Measurements from ENCODE around the gene NPIPB9.
"Not testable (repeated sequence)": the region's sequence is repeated elsewhere in the genome, so short reads cannot be mapped to it uniquely, and the experiment has no call there.

Gene NPIPB9

DNA sequence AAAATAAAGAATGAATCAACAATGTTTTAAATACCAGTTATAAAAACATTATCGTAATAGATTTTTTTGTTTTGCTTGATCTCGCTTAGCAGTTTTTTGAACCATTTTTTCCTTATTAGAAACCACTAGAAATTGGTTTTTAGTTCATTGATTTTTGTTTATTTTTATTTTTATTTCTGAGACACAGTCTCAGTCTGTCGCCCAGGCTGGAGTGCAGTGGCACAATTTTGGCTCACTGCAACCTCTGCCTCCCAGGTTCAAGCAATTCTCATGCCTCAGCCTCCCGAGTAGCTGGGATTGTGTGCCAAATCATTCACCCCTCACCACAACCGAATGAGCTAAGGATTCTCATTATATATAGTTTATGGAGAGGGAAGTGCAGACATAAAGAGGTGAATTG, at the start of gene NPIPB9:
NPIPB9 (plus strand) TSS at position 301 of the 400 bp plus-strand sequence.
- DNase-seq: not testable (repeated sequence)

DNA sequence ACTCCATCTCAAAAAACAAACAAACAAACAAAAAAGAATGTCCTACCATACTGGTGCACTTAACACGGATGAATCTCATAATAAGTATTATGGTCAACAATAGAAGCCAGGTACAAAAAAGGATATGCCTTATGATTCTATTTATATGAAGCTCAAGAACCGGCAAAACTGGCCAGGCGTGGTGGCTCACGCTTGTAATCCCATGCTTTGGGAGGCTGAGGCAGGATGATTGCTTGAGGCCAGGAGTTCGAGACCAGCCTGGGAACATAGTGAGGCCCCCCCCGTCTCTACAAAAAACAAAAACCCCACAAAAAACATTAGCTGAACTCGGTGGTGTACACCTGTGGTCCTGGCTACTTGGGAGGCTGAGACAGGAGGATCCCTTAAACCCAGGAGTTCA, 47.3 kb upstream of the NPIPB9 start:
- DNase-seq: not testable (repeated sequence)

DNA sequence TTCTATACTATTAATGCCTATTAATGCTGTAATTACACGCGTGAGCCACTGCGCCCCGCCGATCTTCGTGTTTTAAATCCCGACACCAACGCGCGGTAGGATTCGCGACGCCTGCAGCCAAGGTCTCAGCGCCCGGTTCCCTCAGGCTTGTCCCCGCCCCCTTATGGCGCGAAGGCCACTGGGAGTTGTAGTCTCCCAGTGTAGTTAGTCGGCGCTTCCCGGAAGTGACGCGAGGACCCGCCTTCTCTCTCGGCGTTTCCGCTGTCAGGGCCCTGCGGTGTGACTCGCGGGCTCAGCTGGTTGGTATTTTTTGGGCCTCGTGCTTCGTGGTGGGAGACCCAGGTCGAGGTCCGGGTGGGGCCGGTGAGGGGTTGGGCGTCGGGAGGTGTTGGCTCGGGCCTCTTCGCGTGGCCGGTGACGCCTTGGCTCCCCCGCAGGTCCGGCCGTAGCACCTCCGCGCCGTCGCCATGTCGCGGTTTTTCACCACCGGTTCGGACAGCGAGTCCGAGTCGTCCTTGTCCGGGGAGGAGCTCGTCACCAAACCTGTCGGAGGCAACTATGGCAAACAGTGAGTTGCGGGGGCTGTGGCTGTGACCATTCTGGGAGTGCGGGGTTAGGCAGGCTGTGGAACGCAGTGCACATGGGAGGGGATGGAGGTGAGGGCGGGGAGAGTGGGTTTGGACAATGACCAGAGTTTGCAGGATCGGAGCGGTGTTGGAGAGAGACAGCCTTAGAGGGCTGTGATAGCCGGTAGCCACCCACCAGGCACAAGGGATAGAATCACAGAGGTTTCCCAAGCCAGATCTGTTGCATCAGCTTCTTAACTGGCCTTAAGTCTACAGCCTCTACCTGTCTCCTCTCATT, 40.1 kb upstream of the NPIPB9 start, which contains the start of gene EIF3C:
EIF3C (plus strand) TSS at position 245 of the 864 bp plus-strand sequence; CDS start at position 468, 223 bp downstream.
- not testable (repeated sequence) for DNase-seq

DNA sequence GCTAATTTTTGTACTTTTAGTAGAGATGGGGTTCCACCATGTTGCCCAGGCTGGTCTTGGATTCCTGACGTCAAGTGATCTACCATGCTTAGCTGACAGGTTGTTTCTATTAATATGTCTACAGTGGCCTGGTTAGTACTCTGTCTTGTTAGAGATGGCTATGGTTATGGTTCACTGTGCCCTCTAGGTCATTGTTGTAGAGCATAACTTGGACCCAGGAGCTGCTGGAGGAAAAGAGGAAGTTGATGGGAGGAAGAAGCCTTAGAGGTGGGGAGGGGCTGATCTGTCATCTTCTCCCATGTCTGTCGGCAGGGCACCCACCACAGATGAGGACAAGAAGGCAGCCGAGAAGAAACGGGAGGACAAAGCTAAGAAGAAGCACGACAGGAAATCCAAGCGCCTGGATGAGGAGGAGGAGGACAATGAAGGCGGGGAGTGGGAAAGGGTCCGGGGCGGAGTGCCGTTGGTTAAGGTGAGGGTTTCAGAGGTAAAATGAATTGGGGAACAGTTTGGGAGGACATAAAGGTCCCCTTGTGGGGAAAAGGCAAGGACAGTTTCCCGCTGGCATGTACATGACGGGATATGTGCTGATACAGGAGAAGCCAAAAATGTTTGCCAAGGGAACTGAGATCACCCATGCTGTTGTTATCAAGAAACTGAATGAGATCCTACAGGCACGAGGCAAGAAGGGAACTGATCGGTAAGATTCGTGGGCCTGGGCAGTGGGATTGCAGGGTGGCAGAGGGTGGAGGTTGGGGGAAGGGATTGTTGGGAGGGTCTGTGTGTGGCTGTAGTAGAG, 28.5 kb upstream of the NPIPB9 start:
- not testable (repeated sequence) for DNase-seq

DNA sequence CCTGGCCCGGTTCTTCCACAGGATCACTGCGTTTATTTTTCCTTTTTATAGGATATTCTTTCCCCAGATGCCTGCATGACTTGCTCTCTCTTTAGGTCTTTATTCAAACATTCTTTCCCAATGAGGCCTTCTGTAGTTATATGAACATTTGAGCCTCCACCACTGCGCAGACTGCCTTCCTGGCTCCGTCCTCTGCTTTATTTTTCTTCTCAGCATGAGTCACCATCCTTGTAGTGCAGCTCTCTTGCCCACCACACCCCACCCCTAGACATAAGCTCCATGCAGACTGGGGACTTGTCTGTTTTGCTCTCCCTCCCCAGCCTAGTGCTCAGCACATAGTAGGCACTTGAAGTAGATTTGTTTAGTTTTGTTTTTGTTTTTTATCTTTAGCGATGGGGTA, 20.3 kb upstream of the NPIPB9 start:
- not testable (repeated sequence) for DNase-seq

DNA sequence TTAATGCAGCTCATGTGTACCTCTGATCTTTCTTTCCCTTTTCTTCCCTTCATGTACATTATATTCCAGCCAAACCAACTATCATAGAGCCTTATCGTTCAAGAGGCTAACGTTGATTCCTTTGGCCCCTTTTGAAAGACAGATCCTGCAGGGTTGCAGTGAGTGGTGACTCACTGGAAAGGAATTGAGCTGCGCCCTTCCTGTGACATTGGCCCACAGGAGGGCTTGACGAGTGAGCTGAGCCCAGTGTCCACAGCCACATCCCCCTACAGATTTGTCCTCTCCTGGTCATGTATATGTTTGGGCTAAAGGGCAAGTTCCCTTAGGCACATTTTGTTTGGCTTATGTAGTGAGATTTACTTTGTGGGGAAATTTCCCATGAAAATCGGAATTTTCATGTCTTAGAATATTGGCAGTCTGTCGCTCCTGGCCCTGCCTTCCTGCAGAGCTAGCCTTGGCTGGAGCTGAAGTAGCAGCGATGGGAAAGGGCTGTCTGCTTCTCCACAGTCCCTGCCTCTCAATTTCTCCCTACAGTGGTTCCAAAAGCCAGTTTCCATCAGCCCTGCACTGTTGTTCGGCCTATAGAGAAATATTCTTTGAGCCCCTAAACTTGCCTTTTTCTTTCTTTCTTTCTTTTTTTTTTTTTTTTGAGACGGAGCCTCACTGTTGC, 19.0 kb upstream of the NPIPB9 start:
- not testable (repeated sequence) for DNase-seq

DNA sequence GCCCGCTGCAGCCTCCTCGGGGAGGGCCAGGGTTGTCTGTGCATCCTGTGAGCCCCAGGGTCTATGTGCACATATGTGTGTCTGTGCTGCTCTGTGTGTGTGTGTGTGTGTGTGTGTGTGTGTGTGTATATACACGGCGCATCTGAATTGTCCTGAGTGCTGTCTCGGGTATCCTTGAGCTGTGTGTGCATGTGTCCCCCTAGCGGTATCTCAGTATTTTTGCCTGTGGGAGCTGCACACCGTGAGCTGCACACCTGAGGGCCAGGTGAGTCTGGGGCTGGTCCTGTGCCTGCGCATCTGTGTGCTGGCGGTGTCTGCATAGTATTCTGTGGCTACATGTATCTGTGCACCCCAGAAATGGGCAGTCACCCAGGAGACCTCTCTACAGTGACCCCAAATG, 11.8 kb upstream of the NPIPB9 start:
- not testable (repeated sequence) for DNase-seq

DNA sequence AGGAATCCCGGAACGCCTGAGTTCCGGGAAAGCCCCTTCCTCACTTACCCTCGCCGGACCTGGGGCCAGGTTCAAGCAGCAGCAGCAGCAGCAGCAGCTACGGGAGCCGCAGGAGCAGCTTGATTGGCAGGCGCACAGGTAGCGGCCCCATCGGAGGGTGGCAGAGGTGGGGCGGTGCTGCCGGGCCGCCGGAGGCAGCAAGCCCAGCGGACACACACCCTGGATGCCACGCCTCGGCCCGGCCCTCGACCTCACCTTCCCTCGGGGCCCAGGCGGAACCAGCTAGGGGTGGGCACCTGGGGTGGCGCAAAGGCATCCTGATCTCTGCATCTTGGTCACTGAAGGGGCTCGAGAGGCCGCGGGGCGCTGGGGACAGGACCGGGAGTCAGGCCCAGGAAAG, 11.0 kb upstream of the NPIPB9 start:
- DNase-seq: not testable (repeated sequence)

DNA sequence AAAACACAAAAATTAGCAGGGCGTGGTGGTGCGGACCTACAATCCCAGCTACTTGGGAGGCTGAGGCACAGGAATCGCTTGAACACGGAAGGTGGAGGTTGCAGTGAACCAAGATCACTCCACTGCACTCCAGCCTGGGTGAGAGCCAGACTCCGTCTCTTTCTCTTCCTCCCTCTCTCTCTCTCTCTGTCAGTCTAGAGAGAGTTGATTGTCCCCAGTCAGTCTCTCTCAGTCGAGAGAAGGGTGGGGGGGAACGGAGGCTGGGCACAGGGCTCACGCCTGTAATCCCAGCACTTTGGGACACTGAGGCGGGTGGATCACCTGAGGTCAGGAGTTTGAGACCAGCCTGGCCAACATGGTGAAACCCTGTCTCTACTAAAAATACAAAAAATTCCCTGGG, 10.3 kb upstream of the NPIPB9 start:
- not testable (repeated sequence) for DNase-seq

DNA sequence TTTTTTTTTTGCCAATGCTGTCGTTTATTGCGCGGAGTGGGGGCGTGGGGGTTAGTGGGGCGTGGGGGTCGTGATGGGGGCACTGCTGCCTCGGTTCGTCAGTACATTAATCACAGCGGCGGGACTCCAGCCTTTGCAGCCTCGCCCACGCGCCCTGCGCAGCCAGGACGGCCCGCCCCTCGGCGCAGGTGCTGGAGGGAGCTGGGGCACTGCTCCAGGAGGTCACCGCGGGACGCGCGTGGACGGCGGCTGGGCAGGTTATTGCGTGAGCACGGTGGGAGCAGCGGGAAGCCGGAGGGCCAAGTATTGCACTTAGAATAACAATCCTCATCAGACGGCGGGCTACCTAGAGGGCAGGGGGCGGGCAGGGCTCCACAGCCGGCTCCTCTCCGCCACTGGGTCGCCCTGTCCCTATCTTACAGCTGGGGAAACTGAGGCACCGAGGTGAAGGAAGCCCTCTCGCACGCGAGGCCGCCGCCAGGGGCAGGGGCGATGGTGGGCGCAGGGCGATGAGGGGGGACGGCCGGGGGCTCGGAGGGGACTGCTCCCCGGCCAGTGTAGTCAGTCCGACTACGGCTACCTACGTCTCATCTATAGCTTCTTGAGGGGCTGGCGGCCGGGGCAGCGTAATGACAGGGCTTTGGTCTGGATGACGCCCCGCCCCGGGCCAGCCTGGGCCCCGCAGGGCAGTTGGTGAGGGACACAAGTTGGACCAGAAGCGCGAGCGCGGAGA, 4.8 kb upstream of the NPIPB9 start:
- DNase-seq: not testable (repeated sequence)

DNA sequence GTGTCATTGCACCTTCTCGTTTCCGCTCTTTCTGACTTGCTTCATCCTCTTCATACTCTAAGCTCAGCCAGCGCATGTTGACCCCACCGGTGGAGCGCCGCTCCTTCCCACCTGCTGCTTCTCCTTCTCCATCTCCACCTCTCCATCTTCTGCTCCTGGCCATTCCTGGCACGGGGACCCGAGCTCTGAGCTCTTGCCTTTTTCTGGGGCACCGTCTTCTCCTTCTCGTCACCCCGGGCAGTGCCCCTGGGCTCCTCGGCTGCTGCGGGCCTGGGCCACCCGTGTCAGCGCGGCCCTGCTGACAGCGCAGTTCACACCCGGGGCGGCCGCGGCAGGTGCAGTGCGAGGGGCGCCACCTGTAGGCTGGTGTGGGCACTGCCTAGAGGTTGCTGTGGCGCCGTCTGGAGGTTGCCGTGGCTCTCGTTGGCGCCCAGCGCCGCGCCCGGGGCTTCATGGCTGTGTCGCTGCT, 1.6 kb upstream of the NPIPB9 start:
- peak; percentile 54 to 57 for DNase-seq

DNA sequence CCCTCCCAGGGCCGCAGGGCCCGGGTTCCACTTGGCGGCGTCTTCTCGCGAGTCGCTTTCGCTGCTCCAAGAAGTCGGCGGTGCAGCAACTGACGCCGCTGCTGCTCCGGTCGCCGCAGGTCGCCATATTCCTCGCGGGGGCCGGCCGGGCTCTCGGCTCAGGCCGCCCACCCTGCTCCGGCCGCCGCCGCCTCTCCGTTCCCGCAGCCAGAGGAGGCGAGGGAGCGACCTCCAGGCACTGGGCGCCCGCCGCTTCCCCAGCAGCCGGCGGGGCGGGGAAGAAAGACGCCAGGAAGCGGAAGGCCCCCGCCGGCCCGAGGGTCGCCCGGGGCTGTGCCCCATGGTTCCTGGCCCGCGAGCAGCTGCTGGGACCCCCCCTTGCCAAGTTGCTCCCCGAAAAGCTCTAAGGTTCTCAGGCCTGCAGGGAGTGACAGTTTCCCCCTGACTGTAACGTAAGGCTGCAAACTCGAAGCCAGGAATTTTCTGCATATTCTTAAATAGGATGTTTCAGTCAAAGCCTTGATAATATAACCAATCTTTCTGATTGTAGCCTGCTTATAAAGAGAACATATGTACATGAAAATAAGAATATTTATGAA, 1.0 kb upstream of the NPIPB9 start:
- DNase-seq: not testable (repeated sequence)

DNA sequence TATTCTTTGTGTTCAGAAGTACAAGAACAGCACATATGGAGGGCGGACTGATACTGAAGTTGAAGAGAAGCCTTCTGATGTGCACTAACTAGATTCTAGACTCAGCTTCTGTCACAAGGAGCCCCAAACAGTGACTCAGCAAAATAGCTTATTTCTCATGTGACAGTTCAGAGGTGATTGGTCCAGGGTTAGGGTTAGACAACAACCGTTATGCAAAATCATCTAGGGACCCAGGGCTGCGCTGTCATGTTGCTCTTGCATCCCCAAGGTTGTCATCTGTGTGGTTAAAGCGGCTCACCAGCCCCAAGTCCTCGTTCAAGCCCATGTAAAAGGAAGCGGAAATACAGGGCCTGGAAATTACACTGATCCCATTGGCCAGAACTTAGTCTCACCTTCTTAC, 30.1 kb downstream of the NPIPB9 start:
- DNase-seq: not testable (repeated sequence)

DNA sequence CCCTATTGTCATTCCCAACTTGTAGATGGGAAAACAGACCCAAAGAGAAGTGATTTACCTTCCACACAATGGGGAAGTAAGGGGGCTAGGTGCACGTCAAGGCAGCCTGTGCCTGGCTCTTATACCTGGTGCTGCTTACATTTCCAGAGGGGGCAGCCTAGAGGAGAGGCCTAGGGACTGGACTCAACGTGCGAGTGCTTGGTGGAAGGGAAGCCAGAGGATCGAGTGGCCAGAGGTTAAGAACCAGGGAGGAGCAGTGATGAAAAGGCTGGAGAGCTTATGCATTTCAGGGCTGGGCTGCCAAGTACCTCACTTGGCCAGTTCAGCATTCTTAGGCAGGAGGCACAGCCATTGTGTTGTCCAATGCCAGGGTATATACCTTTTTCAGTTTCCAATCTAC, 30.8 kb downstream of the NPIPB9 start:
- DNase-seq: not testable (repeated sequence)

DNA sequence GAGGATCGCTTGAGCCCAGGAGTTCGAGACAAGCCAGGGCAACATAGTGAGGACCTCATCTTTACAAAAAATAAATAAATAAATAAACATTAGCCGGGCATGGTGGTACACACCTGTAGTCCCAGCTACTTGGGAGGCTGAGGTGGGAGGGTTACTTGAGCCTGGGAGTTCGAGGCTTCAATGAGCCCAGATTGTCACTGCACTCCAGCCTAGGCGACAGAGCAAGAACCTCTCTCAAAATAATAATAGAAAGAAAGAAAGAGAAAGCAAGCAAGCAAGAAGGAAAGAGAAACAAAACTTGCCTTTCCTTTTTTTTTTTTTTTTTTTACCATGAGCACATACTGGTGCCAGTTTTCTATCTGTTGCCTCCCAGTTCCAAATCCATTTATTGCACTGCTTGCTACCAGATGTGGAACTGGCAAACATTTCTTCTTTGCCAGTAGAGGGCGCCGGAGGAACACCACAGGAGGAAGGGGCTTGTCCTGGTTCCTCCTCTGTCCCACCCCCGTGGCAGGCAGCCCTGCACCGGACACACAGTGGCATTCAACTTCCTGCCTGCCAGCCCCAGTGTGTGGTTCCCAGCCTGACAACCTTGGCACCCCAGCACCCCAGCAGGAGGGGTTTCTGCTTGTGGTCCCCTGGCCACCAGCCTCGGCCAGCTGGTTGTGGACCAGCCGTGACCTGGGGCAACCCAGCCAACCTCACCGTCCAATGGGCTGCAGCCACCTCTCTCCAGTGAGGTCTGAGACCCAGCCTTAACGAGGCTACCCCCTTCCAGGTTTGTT, 50.8 kb downstream of the NPIPB9 start:
- DNase-seq: peak; percentile 75 to 76

DNA sequence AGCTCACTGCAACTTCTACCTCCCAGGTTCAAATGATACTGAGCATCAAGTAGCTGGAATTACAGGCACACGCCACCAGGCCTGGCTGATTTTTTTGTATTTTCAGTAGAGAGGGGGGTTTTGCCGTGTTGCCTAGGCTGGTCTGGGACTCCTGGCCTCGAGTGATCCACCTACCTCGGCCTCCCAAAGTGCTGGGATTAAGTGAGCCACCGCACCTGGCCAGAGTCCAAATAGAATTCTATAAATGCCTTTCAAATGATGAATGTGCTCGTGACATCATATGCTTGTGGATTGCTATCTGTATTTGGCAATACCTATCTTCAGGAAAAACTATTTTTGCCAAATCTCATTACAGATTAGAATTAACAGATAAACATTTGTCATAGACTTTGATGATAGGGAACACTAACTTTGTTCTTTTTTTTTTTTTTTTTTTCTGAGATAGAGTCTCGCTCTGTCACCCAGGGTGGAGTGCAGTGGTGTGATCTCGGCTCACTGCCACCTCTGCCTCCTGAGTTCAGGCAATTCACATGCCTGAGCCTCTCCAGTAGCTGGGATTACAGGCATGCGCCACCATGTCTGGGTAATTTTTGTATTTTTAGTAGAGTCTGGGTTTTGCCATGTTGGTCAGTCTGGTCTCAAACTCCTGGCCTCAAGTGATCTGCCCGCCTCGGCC, 56.0 kb downstream of the NPIPB9 start:
- DNase-seq: not testable (repeated sequence)

DNA sequence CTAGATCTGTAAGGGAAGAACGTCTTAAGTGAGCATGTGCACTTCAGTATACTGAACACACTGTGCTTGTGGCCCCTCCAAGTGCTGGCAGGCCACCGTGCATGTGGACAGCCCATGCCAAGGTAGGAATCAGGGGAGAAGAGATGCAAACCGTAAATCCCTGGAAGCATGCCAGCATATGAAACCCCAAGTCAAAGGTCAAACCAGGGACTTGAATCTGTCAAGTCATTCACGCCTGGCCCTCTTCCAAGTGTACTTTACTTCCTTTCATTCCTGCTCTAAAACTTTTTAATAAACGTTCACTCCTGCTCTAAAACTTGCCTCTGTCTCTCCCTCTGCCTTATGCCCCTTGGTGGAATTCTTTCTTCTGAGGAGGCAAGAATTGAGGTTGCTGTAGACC, 68.4 kb downstream of the NPIPB9 start:
- DNase-seq: no peak

DNA sequence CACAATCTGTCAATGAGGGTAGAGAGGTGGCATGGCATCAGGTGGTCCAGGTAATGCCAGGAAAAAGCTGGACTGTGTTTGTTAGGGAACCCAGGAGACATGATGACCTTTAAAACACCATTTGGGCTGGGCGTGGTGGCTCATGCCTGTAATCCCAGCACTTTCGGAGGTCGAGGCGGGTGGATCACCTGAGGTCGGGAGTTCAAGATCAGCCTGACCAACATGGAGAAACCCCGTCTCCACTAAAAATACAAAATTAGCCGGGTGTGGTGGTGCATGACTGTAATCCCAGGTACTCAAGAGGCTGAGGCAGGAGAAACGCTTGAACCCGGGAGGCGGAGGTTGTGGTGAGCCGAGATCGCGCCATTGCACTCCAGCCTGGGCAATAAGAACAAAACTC, 69.0 kb downstream of the NPIPB9 start:
- DNase-seq: not testable (repeated sequence)

DNA sequence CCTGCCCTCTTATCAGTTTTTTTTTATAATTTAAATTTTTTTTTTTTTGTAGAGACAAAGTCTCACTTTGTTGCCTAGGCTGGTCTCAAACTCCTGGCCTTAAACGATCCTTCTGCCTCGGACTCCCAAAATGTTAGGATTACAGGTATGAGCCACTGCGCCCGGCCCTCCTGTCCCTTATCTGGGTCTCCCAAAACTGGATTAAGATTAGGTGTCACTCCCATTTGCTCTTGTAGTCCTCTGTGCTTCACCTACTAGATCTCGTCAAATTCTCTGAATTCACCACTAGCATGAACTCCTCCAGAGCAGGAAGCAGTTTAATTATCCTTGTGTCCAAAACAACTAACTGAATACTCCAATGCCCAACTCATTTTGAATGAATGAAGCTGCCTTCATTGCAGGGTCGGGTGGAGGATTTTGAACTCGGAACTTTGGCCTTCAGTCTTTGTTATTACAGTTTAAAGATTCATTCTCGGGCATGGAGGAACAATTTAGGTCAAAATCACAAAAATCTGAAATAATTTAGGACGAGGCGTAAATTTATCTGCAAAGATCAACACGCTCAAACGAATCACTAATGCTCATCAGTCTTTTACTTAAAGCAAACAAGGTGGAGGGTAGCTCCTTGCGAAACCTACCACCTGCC, 70.4 kb downstream of the NPIPB9 start:
- no peak for DNase-seq
